GM21529 (cell line): ENCODE measurements around the gene ATP10D.
"Not testable (repeated sequence)": the region's sequence is repeated elsewhere in the genome, so short reads cannot be mapped to it uniquely, and the experiment has no call there.

ENCODE experiments used
- ATAC-seq: cut with Tn5 transposase; IDR thresholded peaks from one replicate; pipeline ENCODE4 v1.9.1; 2021; ENCODE audit not compliant: unreplicated experiment

The ATP10D gene

GRCh38 chr4:47534772-47535171, 49.7 kb downstream of the ATP10D start:
- ATAC-seq, result no peak

- no peak for ATAC-seq
Measured at GRCh38 chr4:47535567-47536147, 50.6 kb downstream of the ATP10D start.

GRCh38 chr4:47536966-47537365, 51.9 kb downstream of the ATP10D start:
- ATAC-seq, result no peak

- ATAC-seq, result no peak
Measured at GRCh38 chr4:47538111-47538824, 53.2 kb downstream of the ATP10D start.

GRCh38 chr4:47538825-47539154, 53.7 kb downstream of the ATP10D start:
- ATAC-seq, result no peak

- not testable (repeated sequence) for ATAC-seq
Measured at GRCh38 chr4:47542640-47543039, 57.6 kb downstream of the ATP10D start.

GRCh38 chr4:47543331-47543730, 58.3 kb downstream of the ATP10D start:
- ATAC-seq, result no peak

- ATAC-seq, result not testable (repeated sequence)
Measured at GRCh38 chr4:47550357-47550756, 65.3 kb downstream of the ATP10D start.

GRCh38 chr4:47550899-47551548, 65.9 kb downstream of the ATP10D start:
- no peak for ATAC-seq

- no peak for ATAC-seq
Measured at GRCh38 chr4:47551682-47552081, 66.6 kb downstream of the ATP10D start.

GRCh38 chr4:47553329-47554125, 68.5 kb downstream of the ATP10D start:
- ATAC-seq, result no peak

- not testable (repeated sequence) for ATAC-seq
Measured at GRCh38 chr4:47555920-47556319, 70.8 kb downstream of the ATP10D start.

- no peak for ATAC-seq
Measured at GRCh38 chr4:47557255-47557654, 72.2 kb downstream of the ATP10D start.

GRCh38 chr4:47560682-47561081, 75.6 kb downstream of the ATP10D start:
- no peak for ATAC-seq

- ATAC-seq, result no peak
Measured at GRCh38 chr4:47561331-47561730, 76.3 kb downstream of the ATP10D start.

GRCh38 chr4:47562297-47562696, 77.2 kb downstream of the ATP10D start:
- ATAC-seq, result no peak

GRCh38 chr4:47566566-47566965, 81.5 kb downstream of the ATP10D start:
- ATAC-seq, result no peak

- ATAC-seq, result no peak
Measured at GRCh38 chr4:47566969-47567368, 81.9 kb downstream of the ATP10D start.

GRCh38 chr4:47567511-47567910, 82.4 kb downstream of the ATP10D start:
- no peak for ATAC-seq

- no peak for ATAC-seq
Measured at GRCh38 chr4:47570816-47571215, 85.7 kb downstream of the ATP10D start.

GRCh38 chr4:47572981-47573380, 87.9 kb downstream of the ATP10D start:
- ATAC-seq, result no peak
